OCI-LY3 (cell line): ENCODE measurements around the gene SUCLG2.

Source experiments
- EZH2phosphoT487 ChIP-seq: fragments of 200-600 bp; shearing (Covaris generic); IDR thresholded peaks from 2 replicates; pipeline ENCODE4 v1.6.1; 2018; ENCODE audit warnings: antibody characterized with exemption, mixed run types, low read depth
- TF ChIP-seq, protein P1 (sequence below): fragments of 200-600, 300-600 bp; sonication (generic); IDR thresholded peaks from 2 replicates; pipeline ENCODE4 v1.5.1; 2014; ENCODE audit warnings: antibody characterized with exemption, low read length, low read depth

DNA sequence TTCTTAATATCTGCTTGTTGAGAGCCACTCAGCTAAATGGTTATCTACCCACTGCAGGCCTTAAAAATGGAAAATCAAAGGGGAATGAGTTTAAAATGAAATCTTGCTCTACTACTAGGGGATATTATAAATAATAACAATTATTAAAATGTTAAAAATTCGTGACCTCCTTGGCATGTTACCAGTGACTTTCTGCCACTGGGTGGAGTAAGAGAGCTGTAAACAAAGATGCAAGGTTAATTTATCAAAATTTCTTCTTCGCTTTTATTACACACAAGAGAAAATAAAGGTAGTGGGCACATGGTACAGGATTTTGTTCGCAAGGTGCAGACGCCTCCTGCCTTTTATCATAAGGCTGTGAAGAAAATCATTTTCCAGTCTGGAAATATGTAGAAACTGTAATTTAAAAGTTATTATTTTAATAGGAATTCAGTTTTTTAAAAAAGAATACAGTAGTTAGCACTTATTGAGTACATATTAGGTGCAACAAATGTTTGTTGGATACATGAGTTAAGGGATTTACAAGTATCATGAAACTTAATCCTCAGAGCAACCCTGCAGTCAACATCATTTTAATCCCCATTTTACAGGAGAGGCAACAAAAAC lies 272.6 kb downstream of the SUCLG2 start:
- TF ChIP-seq, protein P1, sequence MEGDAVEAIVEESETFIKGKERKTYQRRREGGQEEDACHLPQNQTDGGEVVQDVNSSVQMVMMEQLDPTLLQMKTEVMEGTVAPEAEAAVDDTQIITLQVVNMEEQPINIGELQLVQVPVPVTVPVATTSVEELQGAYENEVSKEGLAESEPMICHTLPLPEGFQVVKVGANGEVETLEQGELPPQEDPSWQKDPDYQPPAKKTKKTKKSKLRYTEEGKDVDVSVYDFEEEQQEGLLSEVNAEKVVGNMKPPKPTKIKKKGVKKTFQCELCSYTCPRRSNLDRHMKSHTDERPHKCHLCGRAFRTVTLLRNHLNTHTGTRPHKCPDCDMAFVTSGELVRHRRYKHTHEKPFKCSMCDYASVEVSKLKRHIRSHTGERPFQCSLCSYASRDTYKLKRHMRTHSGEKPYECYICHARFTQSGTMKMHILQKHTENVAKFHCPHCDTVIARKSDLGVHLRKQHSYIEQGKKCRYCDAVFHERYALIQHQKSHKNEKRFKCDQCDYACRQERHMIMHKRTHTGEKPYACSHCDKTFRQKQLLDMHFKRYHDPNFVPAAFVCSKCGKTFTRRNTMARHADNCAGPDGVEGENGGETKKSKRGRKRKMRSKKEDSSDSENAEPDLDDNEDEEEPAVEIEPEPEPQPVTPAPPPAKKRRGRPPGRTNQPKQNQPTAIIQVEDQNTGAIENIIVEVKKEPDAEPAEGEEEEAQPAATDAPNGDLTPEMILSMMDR: peak; percentile 80
- TF ChIP-seq EZH2phosphoT487: no peak
